GM12878 (cell line): ENCODE results near the gene TBXAS1. TPM values are rescaled to one million over a fixed set of nuclear protein-coding genes. Genes with fewer than 3 reads are reported as not detected.

ENCODE experiments used
- ATAC-seq: fragments of 200-7000 bp; cut with Tn5 transposase; 3 replicates; pipeline ENCODE4 v1.9.1; 2020; ENCODE audit warnings: mild to moderate bottlenecking, moderate library complexity
- BruUV-seq: library from RNA; stranded (reverse); fragments of 400-500 nt; replicated peaks from 2 replicates; lab custom pipeline; 2021; lab: Mats Ljungman, UMichigan
- CTCF ChIA-PET: fragments of 300-600 bp; sonication (Branson Sonifier 250); formaldehyde crosslinking; extraction: SDS; loops from one replicate; lab custom pipeline; 2021; ENCODE audit warnings: inconsistent platforms; lab: Yijun Ruan, JAX
- POLR2A ChIA-PET: fragments of 350-600 bp; formaldehyde crosslinking; extraction: SDS; loops from one replicate; lab custom pipeline; 2021; ENCODE audit warnings: inconsistent platforms; lab: Charles Lee
- RAD21 ChIA-PET: fragments of 300-600 bp; sonication (Branson Sonifier 250); formaldehyde crosslinking; loops from one replicate; lab custom pipeline; 2023; ENCODE audit warnings: antibody characterized with exemption; ENCODE audit not compliant: unreplicated experiment; lab: Charles Lee
- SMC1A ChIA-PET: fragments of 300-600 bp; sonication (Branson Sonifier 250); formaldehyde crosslinking; loops from one replicate; lab custom pipeline; 2023; ENCODE audit not compliant: unreplicated experiment, uncharacterized antibody; lab: Charles Lee
- DNase-seq: peaks from one replicate; pipeline ENCODE4 v3.0.0-alpha.2; 2011; ENCODE audit warnings: low read depth, low spot score
- FAIRE-seq: peaks from 3 replicates; lab custom pipeline; 2011; peaks lifted over from hg19 to GRCh38; lab: Jason Lieb, UNC
- H2AFZ ChIP-seq: 2 replicates; pipeline ENCODE4 v1.6.0; 2011; ENCODE audit warnings: low read depth, low read length, control low read depth; ENCODE audit not compliant: control insufficient read depth
- H3K27ac ChIP-seq: 2 replicates; pipeline ENCODE4 v1.5.1; 2011; ENCODE audit warnings: control low read depth; ENCODE audit not compliant: control insufficient read depth, insufficient read depth
- H3K27me3 ChIP-seq, 2 experiments: replicated peaks in 1 of 2; 2 replicates each; pipeline versions ENCODE4 v1.6.0 to v1.6.1; 2011; ENCODE audit warnings: low read length in 1 of 2; ENCODE audit not compliant: control insufficient read depth in 2 of 2, insufficient read depth in 2 of 2
- H3K36me3 ChIP-seq, 2 experiments: 2 replicates each; pipeline ENCODE4 v1.5.1; 2011; ENCODE audit warnings: low read length in 1 of 2; ENCODE audit not compliant: control insufficient read depth in 2 of 2, insufficient read depth in 2 of 2
- H3K4me1 ChIP-seq: 2 replicates; pipeline ENCODE4 v1.6.1; 2011; ENCODE audit warnings: mild to moderate bottlenecking, low read length, moderate library complexity, mixed read lengths; ENCODE audit not compliant: control insufficient read depth, insufficient read depth
- H3K4me2 ChIP-seq: 2 replicates; pipeline ENCODE4 v1.6.0; 2011; ENCODE audit warnings: control low read depth; ENCODE audit not compliant: control insufficient read depth, insufficient read depth
- H3K4me3 ChIP-seq: fragments of 200-600 bp; sonication (generic); 2 replicates; pipeline ENCODE4 v1.5.1; 2016
- H3K79me2 ChIP-seq: 2 replicates; pipeline ENCODE4 v1.6.0; 2011; ENCODE audit warnings: low read length; ENCODE audit not compliant: control insufficient read depth, insufficient read depth
- H3K9ac ChIP-seq: 2 replicates; pipeline ENCODE4 v1.8.0; 2011; ENCODE audit warnings: low read length, control low read depth, mixed read lengths; ENCODE audit not compliant: control insufficient read depth, insufficient read depth
- H3K9me3 ChIP-seq: replicated peaks from 3 replicates; pipeline ENCODE4 v1.5.1; 2011; ENCODE audit warnings: mild to moderate bottlenecking, low read length; ENCODE audit not compliant: control insufficient read depth, insufficient read depth
- H4K20me1 ChIP-seq: 2 replicates; pipeline ENCODE4 v1.6.0; 2011; ENCODE audit not compliant: control insufficient read depth, insufficient read depth
- BACH1 ChIP-seq: fragments of 450-650 bp; IDR thresholded peaks from 2 replicates; pipeline ENCODE4 v1.6.1; 2017; ENCODE audit warnings: mild to moderate bottlenecking, borderline replicate concordance
- E2F4 ChIP-seq: IDR thresholded peaks from 2 replicates; pipeline ENCODE4 v1.6.1; 2012; ENCODE audit warnings: low read depth, low read length, improper control_type of control experiment
- GATAD2B ChIP-seq: fragments of 450-650 bp; conservative IDR thresholded peaks from 2 replicates; pipeline ENCODE4 v1.6.1; 2017; ENCODE audit warnings: low read depth, mild to moderate bottlenecking, moderate library complexity
- HSF1 ChIP-seq: fragments of 150-350 bp; IDR thresholded peaks from 2 replicates; pipeline ENCODE4 v1.6.1; 2014; ENCODE audit warnings: mild to moderate bottlenecking, low read depth, low read length
- IRF3 ChIP-seq: fragments of 450-650 bp; IDR thresholded peaks from 2 replicates; pipeline ENCODE4 v1.6.1; 2014; ENCODE audit warnings: mild to moderate bottlenecking
- MYB ChIP-seq: fragments of 150-350 bp; IDR thresholded peaks from 2 replicates; pipeline ENCODE4 v1.6.1; 2014; ENCODE audit warnings: mild to moderate bottlenecking, low read depth, low read length, borderline replicate concordance
- PAX8 ChIP-seq: fragments of 450-650 bp; IDR thresholded peaks from 2 replicates; pipeline ENCODE4 v1.6.1; 2017; ENCODE audit warnings: mild to moderate bottlenecking, moderate library complexity
- PBX3 ChIP-seq: IDR thresholded peaks from 2 replicates; pipeline ENCODE4 v1.6.1; 2011; ENCODE audit warnings: mild to moderate bottlenecking, low read depth, low read length, moderate library complexity; ENCODE audit not compliant: insufficient replicate concordance
- PKNOX1 ChIP-seq: fragments of 450-650 bp; IDR thresholded peaks from 2 replicates; pipeline ENCODE4 v1.6.1; 2016; ENCODE audit warnings: mild to moderate bottlenecking
- POLR2AphosphoS5 ChIP-seq: IDR thresholded peaks from 2 replicates; pipeline ENCODE4 v1.6.1; 2011; ENCODE audit warnings: mild to moderate bottlenecking, low read length, inconsistent platforms
- SUZ12 ChIP-seq: fragments of 200-600 bp; sonication (generic); IDR thresholded peaks from one replicate; pipeline ENCODE4 v1.6.1; 2018; ENCODE audit warnings: antibody characterized with exemption, mild to moderate bottlenecking; ENCODE audit not compliant: unreplicated experiment
- TCF7 ChIP-seq: IDR thresholded peaks from 2 replicates; pipeline ENCODE4 v1.6.1; 2014; ENCODE audit warnings: antibody characterized with exemption, borderline replicate concordance
- ZNF384 ChIP-seq: IDR thresholded peaks from 2 replicates; pipeline ENCODE4 v1.6.1; 2012; ENCODE audit warnings: low read depth, mild to moderate bottlenecking, low read length, improper control_type of control experiment, borderline replicate concordance
- ZZZ3 ChIP-seq: IDR thresholded peaks from 2 replicates; pipeline ENCODE4 v1.6.1; 2011; ENCODE audit warnings: low read depth; ENCODE audit not compliant: control insufficient read depth, insufficient read length
- WGBS: methylation state at CpG from one replicate; pipeline ENCODE4 v1.1.6; 2016; ENCODE audit warnings: low lambda C conversion rate; ENCODE audit not compliant: insufficient replicate concordance, insufficient coverage; ENCODE audit errors: missing lambda C conversion rate; 5-methylcytosine and 5-hydroxymethylcytosine counted together
- in situ Hi-C: fragments of 300-500 bp; cut with MboI; formaldehyde crosslinking; loops from 9 replicates; pipeline ENCODE4 v1.14.3; 2018; ENCODE audit warnings: mixed read lengths
- intact Hi-C: fragments of 100-400 bp; cut with micrococcal nuclease; formaldehyde crosslinking; loops from one replicate; pipeline ENCODE4 v1.14.2; 2022; ENCODE audit not compliant: unreplicated experiment
- polyA plus RNA-seq, 11 experiments: library from polyadenylated mRNA; depleted of rRNA in 4 of 11; unstranded in 6 of 11; stranded (reverse) in 5 of 11; fragments of >200 nt; fragmentation: Nextera tagmentation in 4 of 11; fragmentation: Illumina TruSeq in 1 of 11; extraction: Ambion mirVana in 4 of 11; extraction: Trizol in 1 of 11; gene quantifications; 1 replicate in 1 of 11; 2 replicates in 10 of 11; pipeline versions ENCODE4 v1.2.1 to v1.2.3, GENCODE V29; 2011 to 2016; ENCODE audit warnings: inconsistent platforms in 2 of 11, missing spikeins in 2 of 11, low read depth in 1 of 11
- total RNA-seq, 4 experiments: library from RNA; depleted of rRNA in 3 of 4; stranded (reverse); fragments of >200 nt in 3 of 4; fragmentation: Illumina TruSeq in 1 of 4; extraction: Trizol in 1 of 4; gene quantifications; 2 replicates each; pipeline versions ENCODE4 v1.2.1 to v1.2.3, GENCODE V29; 2013 to 2021

TBXAS1 gene
- total and polyA plus RNA-seq, 10 of the 15 experiments (the other 5 are each of a cell fraction or from before 2014, with no cell fraction given) = 1.5 to 32.7 (median 16.3) TPM

GRCh38 chr7:139823959-139824521 lies 5.0 kb upstream of the TBXAS1 start:
- Histone ChIP-seq H4K20me1 (no peaks in the 10 kb centered on the region), H3K4me2 (no peak overlapping the region), H3K9ac (no peak overlapping the region), H2AFZ (no peak overlapping the region), H3K4me1 (peaks cover 5% of the 10 kb centered on the region), H3K27ac (no peak overlapping the region), H3K9me3 (no peaks in the 10 kb centered on the region), H3K79me2 (no peaks in the 10 kb centered on the region), H3K4me3 (no peak overlapping the region), H3K27me3 (peaks cover 0 to 1% of the 10 kb centered on the region in 2 experiments; a peak in 1 of 4 replicates), H3K36me3 (no peaks in the 10 kb centered on the region)
- ATAC-seq (no peak), DNase-seq (no peak), FAIRE-seq (no peak)
- RAD21 ChIA-PET = interaction anchor here (1.3 kb wide), 1 partner anchor 179 kb away, joined by 3 read pairs; no protein-coding TSS in a partner anchor
- POLR2A ChIA-PET = no interaction called here
- intact Hi-C loops (no loop called here), in situ Hi-C loops (no loop called here)
- WGBS = 61% methylated on average over 8 of the region's 8 CpGs
- SMC1A ChIA-PET = interaction anchor here (2.0 kb wide), 1 partner anchor 178 kb away, joined by 7 read pairs; no protein-coding TSS in a partner anchor
- BruUV-seq = no TSS peak
- CTCF ChIA-PET = interaction anchor here (3.7 to 4.7 kb wide), 2 partner anchors 177 to 178 kb away, joined by 22 to 52 read pairs; no protein-coding TSS in a partner anchor
- TF ChIP-seq ZNF384 (no peak), PKNOX1 (no peak), IRF3 (no peak), ZZZ3 (no peak), MYB (no peak), HSF1 (no peak), SUZ12 (no peak), BACH1 (no peak), GATAD2B (no peak), E2F4 (no peak), PBX3 (no peak), PAX8 (no peak), POLR2AphosphoS5 (no peak), TCF7 (no peak)
